ENCODE measurements around the gene CRB1. TPM values are rescaled to one million over a fixed set of nuclear protein-coding genes. Genes with fewer than 3 reads are reported as not detected.

The CRB1 gene
- total and polyA plus RNA-seq, 2 of the 8 experiments (the other 6 are each of a cell fraction or from before 2014, with no cell fraction given): 0.03 TPM; not detected in 1

DNA sequence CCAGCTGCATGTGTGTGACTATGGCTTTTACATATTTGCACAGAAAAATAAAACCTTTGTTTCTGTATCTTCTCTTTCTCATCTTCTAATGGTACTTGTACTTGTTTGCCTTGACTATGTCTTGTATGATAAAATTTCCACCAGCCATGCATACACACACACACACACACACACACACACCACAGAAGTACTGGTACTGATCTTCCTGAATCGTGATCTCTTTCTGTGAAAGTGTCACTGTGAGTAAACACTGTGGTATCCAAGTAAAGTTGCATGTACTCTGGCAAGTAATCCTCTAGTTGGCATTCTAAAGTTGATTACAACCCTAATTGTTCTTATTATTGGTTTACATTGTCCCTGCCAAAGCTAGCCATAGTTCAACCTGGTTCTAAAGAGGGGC lies 176.7 kb downstream of the CRB1 start (continued):
- TF ChIP-seq, protein P1, sequence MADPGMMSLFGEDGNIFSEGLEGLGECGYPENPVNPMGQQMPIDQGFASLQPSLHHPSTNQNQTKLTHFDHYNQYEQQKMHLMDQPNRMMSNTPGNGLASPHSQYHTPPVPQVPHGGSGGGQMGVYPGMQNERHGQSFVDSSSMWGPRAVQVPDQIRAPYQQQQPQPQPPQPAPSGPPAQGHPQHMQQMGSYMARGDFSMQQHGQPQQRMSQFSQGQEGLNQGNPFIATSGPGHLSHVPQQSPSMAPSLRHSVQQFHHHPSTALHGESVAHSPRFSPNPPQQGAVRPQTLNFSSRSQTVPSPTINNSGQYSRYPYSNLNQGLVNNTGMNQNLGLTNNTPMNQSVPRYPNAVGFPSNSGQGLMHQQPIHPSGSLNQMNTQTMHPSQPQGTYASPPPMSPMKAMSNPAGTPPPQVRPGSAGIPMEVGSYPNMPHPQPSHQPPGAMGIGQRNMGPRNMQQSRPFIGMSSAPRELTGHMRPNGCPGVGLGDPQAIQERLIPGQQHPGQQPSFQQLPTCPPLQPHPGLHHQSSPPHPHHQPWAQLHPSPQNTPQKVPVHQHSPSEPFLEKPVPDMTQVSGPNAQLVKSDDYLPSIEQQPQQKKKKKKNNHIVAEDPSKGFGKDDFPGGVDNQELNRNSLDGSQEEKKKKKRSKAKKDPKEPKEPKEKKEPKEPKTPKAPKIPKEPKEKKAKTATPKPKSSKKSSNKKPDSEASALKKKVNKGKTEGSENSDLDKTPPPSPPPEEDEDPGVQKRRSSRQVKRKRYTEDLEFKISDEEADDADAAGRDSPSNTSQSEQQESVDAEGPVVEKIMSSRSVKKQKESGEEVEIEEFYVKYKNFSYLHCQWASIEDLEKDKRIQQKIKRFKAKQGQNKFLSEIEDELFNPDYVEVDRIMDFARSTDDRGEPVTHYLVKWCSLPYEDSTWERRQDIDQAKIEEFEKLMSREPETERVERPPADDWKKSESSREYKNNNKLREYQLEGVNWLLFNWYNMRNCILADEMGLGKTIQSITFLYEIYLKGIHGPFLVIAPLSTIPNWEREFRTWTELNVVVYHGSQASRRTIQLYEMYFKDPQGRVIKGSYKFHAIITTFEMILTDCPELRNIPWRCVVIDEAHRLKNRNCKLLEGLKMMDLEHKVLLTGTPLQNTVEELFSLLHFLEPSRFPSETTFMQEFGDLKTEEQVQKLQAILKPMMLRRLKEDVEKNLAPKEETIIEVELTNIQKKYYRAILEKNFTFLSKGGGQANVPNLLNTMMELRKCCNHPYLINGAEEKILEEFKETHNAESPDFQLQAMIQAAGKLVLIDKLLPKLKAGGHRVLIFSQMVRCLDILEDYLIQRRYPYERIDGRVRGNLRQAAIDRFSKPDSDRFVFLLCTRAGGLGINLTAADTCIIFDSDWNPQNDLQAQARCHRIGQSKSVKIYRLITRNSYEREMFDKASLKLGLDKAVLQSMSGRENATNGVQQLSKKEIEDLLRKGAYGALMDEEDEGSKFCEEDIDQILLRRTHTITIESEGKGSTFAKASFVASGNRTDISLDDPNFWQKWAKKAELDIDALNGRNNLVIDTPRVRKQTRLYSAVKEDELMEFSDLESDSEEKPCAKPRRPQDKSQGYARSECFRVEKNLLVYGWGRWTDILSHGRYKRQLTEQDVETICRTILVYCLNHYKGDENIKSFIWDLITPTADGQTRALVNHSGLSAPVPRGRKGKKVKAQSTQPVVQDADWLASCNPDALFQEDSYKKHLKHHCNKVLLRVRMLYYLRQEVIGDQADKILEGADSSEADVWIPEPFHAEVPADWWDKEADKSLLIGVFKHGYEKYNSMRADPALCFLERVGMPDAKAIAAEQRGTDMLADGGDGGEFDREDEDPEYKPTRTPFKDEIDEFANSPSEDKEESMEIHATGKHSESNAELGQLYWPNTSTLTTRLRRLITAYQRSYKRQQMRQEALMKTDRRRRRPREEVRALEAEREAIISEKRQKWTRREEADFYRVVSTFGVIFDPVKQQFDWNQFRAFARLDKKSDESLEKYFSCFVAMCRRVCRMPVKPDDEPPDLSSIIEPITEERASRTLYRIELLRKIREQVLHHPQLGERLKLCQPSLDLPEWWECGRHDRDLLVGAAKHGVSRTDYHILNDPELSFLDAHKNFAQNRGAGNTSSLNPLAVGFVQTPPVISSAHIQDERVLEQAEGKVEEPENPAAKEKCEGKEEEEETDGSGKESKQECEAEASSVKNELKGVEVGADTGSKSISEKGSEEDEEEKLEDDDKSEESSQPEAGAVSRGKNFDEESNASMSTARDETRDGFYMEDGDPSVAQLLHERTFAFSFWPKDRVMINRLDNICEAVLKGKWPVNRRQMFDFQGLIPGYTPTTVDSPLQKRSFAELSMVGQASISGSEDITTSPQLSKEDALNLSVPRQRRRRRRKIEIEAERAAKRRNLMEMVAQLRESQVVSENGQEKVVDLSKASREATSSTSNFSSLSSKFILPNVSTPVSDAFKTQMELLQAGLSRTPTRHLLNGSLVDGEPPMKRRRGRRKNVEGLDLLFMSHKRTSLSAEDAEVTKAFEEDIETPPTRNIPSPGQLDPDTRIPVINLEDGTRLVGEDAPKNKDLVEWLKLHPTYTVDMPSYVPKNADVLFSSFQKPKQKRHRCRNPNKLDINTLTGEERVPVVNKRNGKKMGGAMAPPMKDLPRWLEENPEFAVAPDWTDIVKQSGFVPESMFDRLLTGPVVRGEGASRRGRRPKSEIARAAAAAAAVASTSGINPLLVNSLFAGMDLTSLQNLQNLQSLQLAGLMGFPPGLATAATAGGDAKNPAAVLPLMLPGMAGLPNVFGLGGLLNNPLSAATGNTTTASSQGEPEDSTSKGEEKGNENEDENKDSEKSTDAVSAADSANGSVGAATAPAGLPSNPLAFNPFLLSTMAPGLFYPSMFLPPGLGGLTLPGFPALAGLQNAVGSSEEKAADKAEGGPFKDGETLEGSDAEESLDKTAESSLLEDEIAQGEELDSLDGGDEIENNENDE (IDR thresholded peaks at IDR 0.05; ENCODE audit: insufficient replicate concordance, low read length): no peak
- no peak for TF ChIP-seq RAD21 (IDR thresholded peaks at IDR 0.05 in 1 of 2, conservative IDR thresholded peaks at IDR 0.05 in 1 of 2; ENCODE audit: low read depth in 2 of 2, low read length in 2 of 2)
- no peak for TF ChIP-seq POLR2A (IDR thresholded peaks at IDR 0.05; ENCODE audit: control extremely low read depth in 1 of 2, low read depth in 2 of 2, low read length in 2 of 2)
- TF ChIP-seq CEBPB (IDR thresholded peaks at IDR 0.05; ENCODE audit: low read depth, low read length): no peak
- no peak for TF ChIP-seq TCF12 (IDR thresholded peaks at IDR 0.05; ENCODE audit: low read depth, low read length)
- no peak for TF ChIP-seq YY1 (IDR thresholded peaks at IDR 0.05; ENCODE audit: low read depth, low read length)
- TF ChIP-seq CHD1 (IDR thresholded peaks at IDR 0.05; ENCODE audit: low read depth, low read length): no peak
- TF ChIP-seq SP1 (IDR thresholded peaks at IDR 0.05; ENCODE audit: low read depth, low read length): no peak
- TF ChIP-seq, protein P2, sequence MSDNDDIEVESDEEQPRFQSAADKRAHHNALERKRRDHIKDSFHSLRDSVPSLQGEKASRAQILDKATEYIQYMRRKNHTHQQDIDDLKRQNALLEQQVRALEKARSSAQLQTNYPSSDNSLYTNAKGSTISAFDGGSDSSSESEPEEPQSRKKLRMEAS (IDR thresholded peaks at IDR 0.05): no peak
- no peak for TF ChIP-seq SP2 (IDR thresholded peaks at IDR 0.05; ENCODE audit: low read length)
- TF ChIP-seq, protein P3, sequence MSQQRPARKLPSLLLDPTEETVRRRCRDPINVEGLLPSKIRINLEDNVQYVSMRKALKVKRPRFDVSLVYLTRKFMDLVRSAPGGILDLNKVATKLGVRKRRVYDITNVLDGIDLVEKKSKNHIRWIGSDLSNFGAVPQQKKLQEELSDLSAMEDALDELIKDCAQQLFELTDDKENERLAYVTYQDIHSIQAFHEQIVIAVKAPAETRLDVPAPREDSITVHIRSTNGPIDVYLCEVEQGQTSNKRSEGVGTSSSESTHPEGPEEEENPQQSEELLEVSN (IDR thresholded peaks at IDR 0.05): no peak
